Fibroblast of upper back skin (primary cell): ENCODE data around the gene EXT2.
A peak's percentile ranks its signal among the peaks of the same experiment; 100 is the strongest.

Source experiments
- DNase-seq: peaks from one replicate; pipeline ENCODE4 v3.0.0-alpha.2; 2013

Gene EXT2

GRCh38 chr11:44088377-44088776 is 7.1 kb upstream of the EXT2 start:
- no peak for DNase-seq

GRCh38 chr11:44088871-44089270 is 6.6 kb upstream of the EXT2 start:
- no peak for DNase-seq

DNA sequence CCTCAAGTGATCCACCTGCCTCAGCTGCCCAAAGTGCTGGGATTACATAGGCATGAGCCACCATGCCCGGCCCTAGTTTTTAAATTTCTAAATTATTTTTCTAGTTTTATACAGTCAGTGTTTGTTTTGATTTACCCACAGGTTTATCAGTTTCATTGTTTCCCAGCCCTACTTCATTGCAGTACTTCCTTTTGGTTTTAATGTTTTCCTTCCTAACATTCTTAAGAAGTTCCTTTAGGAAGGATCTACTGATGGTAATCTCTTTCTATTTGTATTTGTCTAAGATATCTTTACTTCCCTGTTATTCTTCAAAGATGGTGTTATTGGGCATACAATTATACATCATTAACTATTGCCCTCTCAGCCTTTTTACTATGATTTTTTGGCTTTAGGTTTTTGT is 4.9 kb upstream of the EXT2 start:
- no peak for DNase-seq

GRCh38 chr11:44094260-44094868 is 1.1 kb upstream of the EXT2 start:
- peak; percentile 79 for DNase-seq

DNA sequence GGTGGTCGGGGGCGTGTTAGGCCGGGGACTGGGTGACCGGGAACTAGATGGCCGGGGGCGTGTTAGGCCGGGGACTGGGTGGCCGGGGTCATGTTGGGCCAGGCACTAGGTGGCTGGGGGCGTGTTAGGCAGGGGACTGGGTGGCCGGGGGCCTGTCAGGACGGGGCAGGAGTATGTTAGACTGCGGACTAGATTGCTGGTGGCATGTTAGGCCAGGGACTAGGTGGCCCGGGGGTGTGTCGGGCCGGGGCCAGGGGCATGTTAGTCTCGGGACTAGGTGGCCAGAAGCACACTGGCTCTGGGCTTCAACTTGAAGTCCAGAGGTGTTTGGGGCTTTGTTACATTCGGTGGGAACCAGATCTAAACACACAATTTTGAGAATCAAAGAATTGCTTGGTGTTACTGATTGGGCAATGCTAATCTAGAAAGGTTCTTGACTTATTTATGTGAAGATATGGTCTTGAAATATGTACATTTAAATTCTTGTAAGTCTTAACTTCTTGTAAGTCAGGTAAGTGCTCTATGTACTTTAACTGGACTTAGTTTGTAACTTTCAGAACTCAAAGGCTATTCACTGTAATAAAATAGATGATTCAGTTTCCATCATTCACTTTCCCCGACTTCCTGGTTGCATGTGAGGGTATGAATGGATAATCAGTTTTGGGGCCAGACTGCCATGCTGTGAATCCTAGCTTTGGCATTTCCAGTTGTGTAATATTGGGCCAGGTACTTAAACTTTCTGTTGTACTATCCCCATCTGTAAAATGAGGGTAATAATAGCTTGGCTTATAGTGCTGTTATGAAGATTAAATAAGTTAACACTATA is 1.1 kb downstream of the EXT2 start:
- DNase-seq = peak; percentile 40

DNA sequence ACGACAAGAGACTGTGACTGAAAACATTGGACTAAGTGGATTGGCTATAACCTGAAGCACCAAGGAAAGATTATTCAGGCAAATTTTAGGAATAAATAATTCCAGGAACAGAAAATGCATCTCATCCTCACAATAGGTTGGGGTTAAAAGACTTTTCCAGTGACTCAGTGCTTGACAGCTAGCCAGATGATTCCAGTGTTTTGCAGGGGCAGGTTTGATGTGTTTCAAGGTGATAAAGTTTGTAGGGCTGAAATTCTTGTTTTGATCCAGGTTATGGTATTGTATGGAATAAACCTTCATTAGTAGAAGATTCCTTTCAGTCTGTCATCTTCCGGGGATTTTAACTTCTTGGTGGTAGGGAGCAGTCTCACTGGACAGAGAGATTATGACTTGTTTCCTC is 2.3 kb downstream of the EXT2 start:
- DNase-seq = no peak

DNA sequence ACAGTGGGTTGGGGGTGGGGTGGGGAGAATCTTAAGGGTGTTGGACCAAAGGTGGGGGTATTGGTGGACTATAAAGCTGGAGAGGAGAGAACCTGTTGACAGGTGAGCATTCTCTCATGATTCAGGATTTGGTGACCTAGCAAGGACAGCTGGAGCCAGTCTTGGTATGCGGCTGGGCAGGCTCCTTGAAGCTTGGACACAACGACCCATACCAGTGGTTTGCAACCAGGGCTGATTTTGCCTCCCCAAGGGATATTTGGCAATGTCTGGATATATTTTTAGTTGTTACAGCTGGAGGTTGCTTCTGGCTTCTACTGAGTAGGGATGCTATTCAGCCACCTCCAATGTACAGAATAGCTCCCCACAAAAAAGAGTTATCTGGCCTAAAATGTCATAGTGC is 5.6 kb downstream of the EXT2 start:
- DNase-seq = no peak

GRCh38 chr11:44104481-44105294 is 9.2 kb downstream of the EXT2 start:
- DNase-seq = no peak

DNA sequence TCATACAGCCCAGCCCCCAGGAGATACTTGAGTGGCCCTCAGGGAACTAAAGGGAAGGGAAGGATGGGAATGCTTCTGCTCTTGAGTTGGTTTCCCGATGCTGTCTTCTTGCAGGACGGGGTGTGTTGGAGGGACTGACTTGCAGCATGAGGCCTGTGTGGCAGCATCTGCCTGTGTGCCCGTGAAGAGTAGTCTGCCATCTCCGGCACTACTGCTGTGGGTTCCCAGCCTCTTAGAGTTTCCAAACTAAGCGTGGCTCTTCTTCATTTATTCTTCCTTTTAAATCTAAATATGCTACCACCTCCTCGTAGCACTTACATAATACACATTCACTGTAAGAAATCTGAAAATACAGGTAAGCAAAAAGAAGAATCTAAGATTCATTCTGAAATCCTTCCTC is 12.8 kb downstream of the EXT2 start:
- no peak for DNase-seq

GRCh38 chr11:44110231-44110679 is 14.8 kb downstream of the EXT2 start:
- peak; percentile 44 for DNase-seq

- peak; percentile 73 for DNase-seq
These were observed 16.8 kb downstream of the EXT2 start for GRCh38 chr11:44112091-44112821.

GRCh38 chr11:44113018-44113417 is 17.5 kb downstream of the EXT2 start:
- DNase-seq = no peak

DNA sequence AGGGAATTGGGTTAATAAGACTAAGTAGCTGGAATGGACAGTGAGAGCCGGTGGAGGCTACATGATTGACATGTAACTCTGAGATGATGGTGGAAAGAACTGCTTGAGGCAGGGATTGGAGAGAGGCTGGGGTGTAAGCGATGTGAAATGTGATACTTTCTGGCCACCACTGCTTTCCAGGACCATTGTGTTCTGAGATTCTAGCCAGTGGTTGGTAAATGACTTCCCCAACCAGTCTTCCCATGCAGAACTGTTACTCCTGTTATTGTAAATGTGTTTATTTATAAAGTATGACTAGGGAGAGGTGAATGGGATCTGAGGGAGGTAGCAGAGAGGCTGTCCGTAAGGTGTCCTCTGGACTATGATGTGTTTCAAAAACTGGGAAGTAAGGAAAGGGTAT is 18.1 kb downstream of the EXT2 start:
- DNase-seq = no peak

GRCh38 chr11:44116234-44116830 is 20.9 kb downstream of the EXT2 start:
- no peak for DNase-seq

GRCh38 chr11:44120169-44120568 is 24.7 kb downstream of the EXT2 start:
- DNase-seq = no peak

DNA sequence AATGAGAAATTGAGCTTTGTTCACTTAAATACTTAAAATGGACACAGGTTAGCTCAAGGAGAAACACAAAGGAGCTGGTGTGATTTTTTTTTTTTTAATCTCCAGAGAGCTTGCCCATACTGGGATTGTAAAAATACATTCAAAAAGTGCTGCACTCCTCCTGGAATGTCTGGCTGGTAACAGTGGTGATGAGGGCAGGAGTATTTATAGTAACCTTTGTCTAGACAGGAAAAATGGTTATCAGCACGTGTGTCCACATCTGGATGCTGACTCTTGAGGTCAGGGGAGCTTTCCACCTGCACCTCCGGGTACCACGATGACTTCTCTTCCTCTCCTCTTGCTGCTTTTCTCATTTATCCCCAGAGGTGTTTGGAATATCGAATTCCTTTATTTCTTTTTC is 30.1 kb downstream of the EXT2 start:
- no peak for DNase-seq

DNA sequence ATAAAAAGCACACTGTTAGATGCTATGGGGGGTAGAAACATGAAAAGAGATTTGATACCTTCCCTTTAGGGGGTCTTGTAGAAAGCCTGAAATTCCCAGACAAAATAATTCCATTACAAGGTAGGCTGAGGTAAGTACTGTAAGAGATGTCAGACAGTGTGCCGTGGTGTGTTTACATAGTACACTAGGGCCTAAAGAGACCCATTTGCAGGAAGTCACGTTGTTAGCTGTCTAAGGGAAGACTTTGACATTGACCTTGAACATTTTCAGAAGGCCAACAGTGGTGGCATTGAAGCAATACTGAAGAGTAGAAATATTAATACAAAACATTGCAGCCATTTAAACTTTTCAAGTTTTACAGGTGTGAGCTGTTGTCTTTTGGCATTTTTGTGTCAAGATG is 30.8 kb downstream of the EXT2 start:
- no peak for DNase-seq

GRCh38 chr11:44127130-44127529 is 31.7 kb downstream of the EXT2 start:
- DNase-seq = no peak

- no peak for DNase-seq
These were observed 33.3 kb downstream of the EXT2 start for GRCh38 chr11:44128729-44129128.

DNA sequence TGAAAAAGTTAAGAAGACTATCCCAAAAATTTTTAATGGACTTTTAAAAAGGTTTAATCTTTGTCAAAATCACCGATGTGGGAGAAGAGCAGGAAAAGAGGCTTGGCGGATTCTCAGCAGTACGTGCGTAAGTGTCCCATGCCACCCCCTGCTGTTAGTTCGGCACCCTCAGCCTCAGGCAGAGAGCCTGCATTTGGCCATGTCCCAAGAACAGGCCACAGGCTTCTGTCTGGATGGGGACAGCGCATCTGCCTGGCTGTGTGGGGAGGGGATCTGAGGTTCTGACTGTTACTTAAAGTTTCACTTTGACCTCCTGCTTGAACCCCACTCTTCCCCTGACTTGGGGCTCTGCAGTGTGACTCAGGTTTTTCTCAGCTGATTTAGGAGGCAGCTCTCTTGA is 35.3 kb downstream of the EXT2 start:
- DNase-seq = no peak

GRCh38 chr11:44133335-44133946 is 38.0 kb downstream of the EXT2 start:
- peak; percentile 49 for DNase-seq

GRCh38 chr11:44134625-44135024 is 39.1 kb downstream of the EXT2 start:
- DNase-seq = no peak
